PC-3 (cell line): ENCODE measurements around the gene MTX1.

Source experiments
- EZH2phosphoT487 ChIP-seq: fragments of 300-600 bp; sonication (generic); IDR thresholded peaks from 2 replicates; pipeline ENCODE4 v1.6.1; 2018; ENCODE audit warnings: mild to moderate bottlenecking, antibody characterized with exemption, low read length, borderline replicate concordance
- TF ChIP-seq, protein P1 (sequence below): fragments of 300-600 bp; sonication (generic); conservative IDR thresholded peaks from 2 replicates; pipeline ENCODE4 v1.5.1; 2017; ENCODE audit warnings: antibody characterized with exemption, low read depth, mild to moderate bottlenecking, low read length

GRCh38 chr1:155209312-155209721 lies 822 bp downstream of the MTX1 start:
- TF ChIP-seq, protein P1, sequence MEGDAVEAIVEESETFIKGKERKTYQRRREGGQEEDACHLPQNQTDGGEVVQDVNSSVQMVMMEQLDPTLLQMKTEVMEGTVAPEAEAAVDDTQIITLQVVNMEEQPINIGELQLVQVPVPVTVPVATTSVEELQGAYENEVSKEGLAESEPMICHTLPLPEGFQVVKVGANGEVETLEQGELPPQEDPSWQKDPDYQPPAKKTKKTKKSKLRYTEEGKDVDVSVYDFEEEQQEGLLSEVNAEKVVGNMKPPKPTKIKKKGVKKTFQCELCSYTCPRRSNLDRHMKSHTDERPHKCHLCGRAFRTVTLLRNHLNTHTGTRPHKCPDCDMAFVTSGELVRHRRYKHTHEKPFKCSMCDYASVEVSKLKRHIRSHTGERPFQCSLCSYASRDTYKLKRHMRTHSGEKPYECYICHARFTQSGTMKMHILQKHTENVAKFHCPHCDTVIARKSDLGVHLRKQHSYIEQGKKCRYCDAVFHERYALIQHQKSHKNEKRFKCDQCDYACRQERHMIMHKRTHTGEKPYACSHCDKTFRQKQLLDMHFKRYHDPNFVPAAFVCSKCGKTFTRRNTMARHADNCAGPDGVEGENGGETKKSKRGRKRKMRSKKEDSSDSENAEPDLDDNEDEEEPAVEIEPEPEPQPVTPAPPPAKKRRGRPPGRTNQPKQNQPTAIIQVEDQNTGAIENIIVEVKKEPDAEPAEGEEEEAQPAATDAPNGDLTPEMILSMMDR = no peak
- TF ChIP-seq EZH2phosphoT487 = no peak
